ENCODE data around the gene ZNF184. TPM values are rescaled to one million over a fixed set of nuclear protein-coding genes. Genes with fewer than 3 reads are reported as not detected.

ZNF184 gene
- total and polyA plus RNA-seq, 4 donors: 0.80 to 4.4 (median 1.6) TPM

GRCh38 chr6:27428966-27429365 is 43.9 kb downstream of the ZNF184 start:
- no peak for TF ChIP-seq FOXA1 (IDR thresholded peaks at IDR 0.05)
- TF ChIP-seq REST (IDR thresholded peaks at IDR 0.05): no peak
- no peak for TF ChIP-seq RXRA (IDR thresholded peaks at IDR 0.05)
- no peak for TF ChIP-seq ZBTB33 (IDR thresholded peaks at IDR 0.05)
- no peak for TF ChIP-seq NR2F2 (IDR thresholded peaks at IDR 0.05)
- TF ChIP-seq HNF4G (IDR thresholded peaks at IDR 0.05): no peak
- no peak for TF ChIP-seq CTCF (IDR thresholded peaks at IDR 0.05; ENCODE audit: low read depth, low read length, missing input control)
- no peak for TF ChIP-seq GABPA (IDR thresholded peaks at IDR 0.05 in 1 of 2, conservative IDR thresholded peaks at IDR 0.05 in 1 of 2)
- TF ChIP-seq FOXA2 (IDR thresholded peaks at IDR 0.05): no peak
- Histone ChIP-seq H3K9ac (ENCODE audit: low read depth in 1 of 2, low read length in 2 of 2) (no peak overlapping the region), H3K4me3 (ENCODE audit: low read depth in 1 of 3, low read length in 3 of 3) (no peak overlapping the region), H3K9me3 (ENCODE audit: control insufficient read depth in 4 of 4, low read length in 3 of 4) (peaks cover 6 to 21% (median 18%) of the 10 kb centered on the region in 4 donors), H3K4me1 (ENCODE audit: control insufficient read depth in 4 of 4, insufficient read depth in 4 of 4, low read length in 3 of 4) (no peaks in the 10 kb centered on the region), H3K27ac (ENCODE audit: low read depth in 1 of 2, low read length in 2 of 2) (no peak overlapping the region), H3K27me3 (ENCODE audit: control insufficient read depth in 4 of 4, insufficient read depth in 4 of 4, low read length in 3 of 4) (no peaks in the 10 kb centered on the region), H3K36me3 (ENCODE audit: control insufficient read depth in 4 of 4, insufficient read depth in 3 of 4, low read depth in 1 of 4, low read length in 3 of 4) (no peaks in the 10 kb centered on the region)
- DNase-seq (ENCODE audit: low spot score): no peak
- 83% methylated on average over 2 of the region's 2 CpGs for WGBS

GRCh38 chr6:27428502-27428901 is 44.4 kb downstream of the ZNF184 start:
- H3K9ac ChIP-seq (ENCODE audit: low read depth in 1 of 2, low read length in 2 of 2): no peak overlapping the region
- H3K36me3 ChIP-seq (ENCODE audit: control insufficient read depth in 4 of 4, insufficient read depth in 3 of 4, low read depth in 1 of 4, low read length in 3 of 4): no peaks in the 10 kb centered on the region
- no peaks in the 10 kb centered on the region for H3K4me1 ChIP-seq (ENCODE audit: control insufficient read depth in 4 of 4, insufficient read depth in 4 of 4, low read length in 3 of 4)
- no peak for DNase-seq (ENCODE audit: low spot score)
- H3K4me3 ChIP-seq (ENCODE audit: low read depth in 1 of 3, low read length in 3 of 3): no peak overlapping the region
- no peak overlapping the region for H3K27ac ChIP-seq (ENCODE audit: low read depth in 1 of 2, low read length in 2 of 2)
- peaks cover 6 to 18% (median 15%) of the 10 kb centered on the region in 4 donors for H3K9me3 ChIP-seq (ENCODE audit: control insufficient read depth in 4 of 4, low read length in 3 of 4)
- H3K27me3 ChIP-seq (ENCODE audit: control insufficient read depth in 4 of 4, insufficient read depth in 4 of 4, low read length in 3 of 4): no peaks in the 10 kb centered on the region
- 72% methylated on average over 4 of the region's 4 CpGs for WGBS
- TF ChIP-seq JUND (IDR thresholded peaks at IDR 0.05): no peak
- TF ChIP-seq MAX (IDR thresholded peaks at IDR 0.05): no peak
- TF ChIP-seq EGR1 (IDR thresholded peaks at IDR 0.05; ENCODE audit: low read depth in 2 of 2): no peak
- TF ChIP-seq CTCF (IDR thresholded peaks at IDR 0.05; ENCODE audit: low read depth, low read length, missing input control): no peak
- TF ChIP-seq REST (IDR thresholded peaks at IDR 0.05): no peak
- no peak for TF ChIP-seq SP1 (IDR thresholded peaks at IDR 0.05)
- TF ChIP-seq FOXA1 (IDR thresholded peaks at IDR 0.05): no peak
- TF ChIP-seq TAF1 (conservative IDR thresholded peaks at IDR 0.05): no peak
- TF ChIP-seq NR2F2 (IDR thresholded peaks at IDR 0.05): no peak
- no peak for TF ChIP-seq HNF4A (conservative IDR thresholded peaks at IDR 0.05)
- no peak for TF ChIP-seq RXRA (IDR thresholded peaks at IDR 0.05)
- TF ChIP-seq ZBTB33 (IDR thresholded peaks at IDR 0.05): no peak
- TF ChIP-seq GABPA (IDR thresholded peaks at IDR 0.05 in 1 of 2, conservative IDR thresholded peaks at IDR 0.05 in 1 of 2): no peak
